Subcutaneous abdominal adipose tissue (tissue), 5 donors: ENCODE data around the gene SNAP47.

Experiments
- H3K27ac ChIP-seq: one replicate; pipeline ENCODE4 v1.7.0; 2013; ENCODE audit warnings: low read depth, mild to moderate bottlenecking, inconsistent platforms, low read length, moderate library complexity
- H3K27me3 ChIP-seq, 5 donors: one replicate each; pipeline ENCODE4 v1.7.0; 2013; ENCODE audit warnings: low read length in 5 of 5, inconsistent platforms in 1 of 5; ENCODE audit not compliant: control insufficient read depth in 5 of 5, insufficient read depth in 4 of 5
- H3K36me3 ChIP-seq, 5 donors: one replicate each; pipeline ENCODE4 v1.7.0; 2013; ENCODE audit warnings: low read length in 5 of 5; ENCODE audit not compliant: control insufficient read depth in 5 of 5, insufficient read depth in 5 of 5
- H3K4me1 ChIP-seq, 5 donors: one replicate each; pipeline ENCODE4 v1.7.0; 2013; ENCODE audit warnings: low read length in 5 of 5, mild to moderate bottlenecking in 3 of 5, moderate library complexity in 1 of 5; ENCODE audit not compliant: control insufficient read depth in 5 of 5, insufficient read depth in 5 of 5
- H3K4me3 ChIP-seq, 5 donors: one replicate each; pipeline ENCODE4 v1.7.0; 2013; ENCODE audit warnings: low read length in 5 of 5, low read depth in 1 of 5
- H3K9ac ChIP-seq, 5 donors: one replicate each; pipeline ENCODE4 v1.7.0; 2013; ENCODE audit warnings: low read length in 5 of 5, mild to moderate bottlenecking in 4 of 5, moderate library complexity in 3 of 5
- H3K9me3 ChIP-seq, 5 donors: one replicate each; pipeline ENCODE4 v1.7.0; 2013; ENCODE audit warnings: low read length in 5 of 5; ENCODE audit not compliant: control insufficient read depth in 5 of 5
- donor health status: healthy.
- donor health status: healthy.
- donor health status: healthy.
- donor health status: healthy.
- donor health status: healthy.

SNAP47 gene

GRCh38 chr1:227797625-227798024, 62.4 kb downstream of the SNAP47 start:
- Histone ChIP-seq H3K36me3 (no peaks in the 10 kb centered on the region), H3K4me1 (peaks cover 0 to 14% (median 8%) of the 10 kb centered on the region in 5 donors), H3K27ac (no peak overlapping the region), H3K27me3 (peaks cover 5 to 20% (median 10%) of the 10 kb centered on the region in 5 donors), H3K9ac (no peak overlapping the region), H3K4me3 (no peak overlapping the region), H3K9me3 (no peaks in the 10 kb centered on the region)

- Histone ChIP-seq H3K27me3 (peaks cover 5 to 20% (median 10%) of the 10 kb centered on the region in 5 donors), H3K4me3 (no peak overlapping the region), H3K36me3 (no peaks in the 10 kb centered on the region), H3K4me1 (peaks cover 0 to 14% (median 8%) of the 10 kb centered on the region in 5 donors), H3K9me3 (no peaks in the 10 kb centered on the region), H3K27ac (no peak overlapping the region), H3K9ac (no peak overlapping the region)
Observed at GRCh38 chr1:227798078-227798802, 63.0 kb downstream of the SNAP47 start.

GRCh38 chr1:227799756-227800155, 64.5 kb downstream of the SNAP47 start:
- no peaks in the 10 kb centered on the region for H3K36me3 ChIP-seq
- peaks cover 2 to 15% (median 5%) of the 10 kb centered on the region in 5 donors for H3K27me3 ChIP-seq
- H3K4me1 ChIP-seq, result peaks cover 0 to 2% (median 1%) of the 10 kb centered on the region in 5 donors
- no peak overlapping the region for H3K27ac ChIP-seq
- H3K9ac ChIP-seq, result no peak overlapping the region
- peaks cover 6 to 11% (median 8%) of the 10 kb centered on the region in 5 donors for H3K9me3 ChIP-seq
- no peak overlapping the region for H3K4me3 ChIP-seq

GRCh38 chr1:227803933-227804332, 68.7 kb downstream of the SNAP47 start:
- H3K9ac ChIP-seq, result no peak overlapping the region
- H3K27me3 ChIP-seq, result no peaks in the 10 kb centered on the region
- no peaks in the 10 kb centered on the region for H3K36me3 ChIP-seq
- H3K9me3 ChIP-seq, result peaks cover 7 to 13% (median 10%) of the 10 kb centered on the region in 5 donors
- no peaks in the 10 kb centered on the region for H3K4me1 ChIP-seq
- no peak overlapping the region for H3K4me3 ChIP-seq
- H3K27ac ChIP-seq, result no peak overlapping the region

- Histone ChIP-seq H3K27ac (no peak overlapping the region), H3K36me3 (no peaks in the 10 kb centered on the region), H3K9me3 (peaks cover 7 to 13% (median 10%) of the 10 kb centered on the region in 5 donors), H3K4me1 (no peaks in the 10 kb centered on the region), H3K4me3 (no peak overlapping the region), H3K27me3 (no peaks in the 10 kb centered on the region), H3K9ac (no peak overlapping the region)
Observed at GRCh38 chr1:227805606-227806197, 70.5 kb downstream of the SNAP47 start.

GRCh38 chr1:227808566-227808965, 73.3 kb downstream of the SNAP47 start:
- H3K27ac ChIP-seq, result no peak overlapping the region
- no peaks in the 10 kb centered on the region for H3K27me3 ChIP-seq
- no peaks in the 10 kb centered on the region for H3K4me1 ChIP-seq
- no peak overlapping the region for H3K9ac ChIP-seq
- H3K36me3 ChIP-seq, result no peaks in the 10 kb centered on the region
- H3K9me3 ChIP-seq, result peaks cover 6 to 14% (median 10%) of the 10 kb centered on the region in 5 donors
- no peak overlapping the region for H3K4me3 ChIP-seq

- no peaks in the 10 kb centered on the region for H3K36me3 ChIP-seq
- no peaks in the 10 kb centered on the region for H3K27me3 ChIP-seq
- H3K9me3 ChIP-seq, result peaks cover 9 to 15% (median 13%) of the 10 kb centered on the region in 5 donors
- no peak overlapping the region for H3K27ac ChIP-seq
- H3K4me3 ChIP-seq, result no peak overlapping the region
- H3K4me1 ChIP-seq, result no peaks in the 10 kb centered on the region
- H3K9ac ChIP-seq, result no peak overlapping the region
Observed at GRCh38 chr1:227809026-227809425, 73.8 kb downstream of the SNAP47 start.

GRCh38 chr1:227813962-227814361, 78.7 kb downstream of the SNAP47 start:
- H3K4me3 ChIP-seq, result peak overlapping the region in 2 of 5 donors; percentile 19 to 34
- H3K36me3 ChIP-seq, result no peaks in the 10 kb centered on the region
- peaks cover 0 to 19% (median 15%) of the 10 kb centered on the region in 5 donors for H3K9me3 ChIP-seq
- H3K27me3 ChIP-seq, result no peaks in the 10 kb centered on the region
- no peak overlapping the region for H3K27ac ChIP-seq
- H3K9ac ChIP-seq, result no peak overlapping the region
- no peaks in the 10 kb centered on the region for H3K4me1 ChIP-seq

- H3K9me3 ChIP-seq, result peaks cover 0 to 19% (median 15%) of the 10 kb centered on the region in 5 donors
- no peak within 1 kb of the TSS for H3K9ac ChIP-seq
- no peaks in the 10 kb centered on the region for H3K27me3 ChIP-seq
- H3K27ac ChIP-seq, result no peak within 1 kb of the TSS
- no peak within 1 kb of the TSS for H3K4me3 ChIP-seq
- no peaks in the 10 kb centered on the region for H3K36me3 ChIP-seq
- no peaks in the 10 kb centered on the region for H3K4me1 ChIP-seq
Observed at GRCh38 chr1:227815468-227816409, 80.5 kb downstream of the SNAP47 start, which contains the start of gene PRSS38. Gene PRSS38 (plus strand): TSS chr1:227815675. CDS start chr1:227815717, 42 bp downstream.
